Activated naive CD8-positive, alpha-beta T cell treated with anti-CD3 and anti-CD28 coated beads, Interleukin-2, amount 50 U/mL, for 24 hours (primary cell): ENCODE data around the gene CCL24.
"Not testable (repeated sequence)": the region's sequence is repeated elsewhere in the genome, so short reads cannot be mapped to it uniquely, and the experiment has no call there.

Experiments used
- ATAC-seq: fragments of 150-1000 bp; cut with Tn5 transposase; one replicate; pipeline ENCODE4 v1.10.0; 2021
- DNase-seq: peaks from one replicate; pipeline ENCODE4 v3.0.0; 2021
- H3K27ac Mint-ChIP-seq: one replicate; pipeline ENCODE4 v1.8.0; 2021; ENCODE audit warnings: mild to moderate bottlenecking, mixed read lengths
- H3K27me3 Mint-ChIP-seq: one replicate; pipeline ENCODE4 v1.8.0; 2021; ENCODE audit warnings: mixed read lengths
- H3K36me3 Mint-ChIP-seq: one replicate; pipeline ENCODE4 v1.8.0; 2021; ENCODE audit warnings: low read depth, mixed read lengths
- H3K4me1 Mint-ChIP-seq: one replicate; pipeline ENCODE4 v1.8.0; 2021; ENCODE audit warnings: mixed read lengths
- H3K4me3 Mint-ChIP-seq: one replicate; pipeline ENCODE4 v1.8.0; 2021; ENCODE audit warnings: mild to moderate bottlenecking, moderate library complexity, mixed read lengths
- H3K9me3 Mint-ChIP-seq: one replicate; pipeline ENCODE4 v1.8.0; 2021; ENCODE audit warnings: mixed read lengths

The CCL24 gene, protein sequence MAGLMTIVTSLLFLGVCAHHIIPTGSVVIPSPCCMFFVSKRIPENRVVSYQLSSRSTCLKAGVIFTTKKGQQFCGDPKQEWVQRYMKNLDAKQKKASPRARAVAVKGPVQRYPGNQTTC

DNA sequence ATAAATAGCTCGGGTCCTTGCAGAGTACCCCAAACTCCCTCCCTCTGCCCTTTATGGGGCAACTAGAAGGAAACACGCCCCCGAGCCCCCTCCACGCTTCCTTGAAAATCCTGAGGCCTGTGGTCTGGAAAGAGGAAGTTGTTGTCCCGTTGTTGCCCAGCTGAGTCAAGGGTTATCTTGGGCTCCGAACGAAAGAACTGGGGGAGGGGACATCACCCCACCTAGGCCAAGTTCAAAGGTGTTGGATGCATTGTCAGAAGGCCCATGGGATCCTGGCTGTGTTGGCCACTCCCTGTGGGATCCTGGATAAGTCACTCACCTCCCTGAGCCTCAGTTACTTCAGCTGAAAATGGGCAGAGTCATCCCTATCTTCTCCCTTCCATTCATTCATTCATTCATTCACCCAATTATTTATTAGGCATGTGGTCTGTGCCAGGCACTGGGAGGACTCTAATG is at the start of gene CCL24:
CCL24 (minus strand) TSS at position 26 of the 456 bp plus-strand sequence. CDS start 91 bp downstream, outside the sequence.
- no peak within 1 kb of the TSS for H3K4me3 Mint-ChIP-seq
- H3K4me1 Mint-ChIP-seq, result peaks cover 2% of the 10 kb centered on the region
- H3K27ac Mint-ChIP-seq, result no peak within 1 kb of the TSS
- DNase-seq, result no peak
- no peaks in the 10 kb centered on the region for H3K36me3 Mint-ChIP-seq
- peaks cover 8% of the 10 kb centered on the region for H3K27me3 Mint-ChIP-seq
- no peaks in the 10 kb centered on the region for H3K9me3 Mint-ChIP-seq
- no peak for ATAC-seq

DNA sequence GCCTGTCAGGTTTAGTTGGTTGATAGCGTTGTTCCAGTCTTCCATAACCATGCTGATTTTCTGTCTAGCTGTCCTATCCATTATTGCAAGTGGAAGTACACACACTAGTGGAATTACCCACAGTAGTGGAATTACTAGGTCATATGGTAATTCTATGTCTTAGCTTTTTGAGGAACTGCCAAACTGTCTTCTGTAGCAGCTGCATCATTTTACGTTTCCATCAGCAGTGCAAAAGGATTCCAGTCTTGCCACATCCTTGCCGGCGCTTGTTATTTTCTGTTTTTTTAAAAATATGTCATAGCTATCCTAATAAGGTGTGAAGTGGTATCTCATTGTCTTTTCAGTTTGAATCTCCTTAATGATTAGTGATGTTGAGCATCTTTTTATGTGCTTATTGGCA is 48.0 kb upstream of the CCL24 start:
- H3K9me3 Mint-ChIP-seq, result peaks cover 4% of the 10 kb centered on the region
- no peak for ATAC-seq
- no peak overlapping the region for H3K27ac Mint-ChIP-seq
- H3K4me1 Mint-ChIP-seq, result peaks cover 5% of the 10 kb centered on the region
- DNase-seq, result no peak
- H3K27me3 Mint-ChIP-seq, result peaks cover 24% of the 10 kb centered on the region
- H3K36me3 Mint-ChIP-seq, result no peaks in the 10 kb centered on the region
- no peak overlapping the region for H3K4me3 Mint-ChIP-seq

DNA sequence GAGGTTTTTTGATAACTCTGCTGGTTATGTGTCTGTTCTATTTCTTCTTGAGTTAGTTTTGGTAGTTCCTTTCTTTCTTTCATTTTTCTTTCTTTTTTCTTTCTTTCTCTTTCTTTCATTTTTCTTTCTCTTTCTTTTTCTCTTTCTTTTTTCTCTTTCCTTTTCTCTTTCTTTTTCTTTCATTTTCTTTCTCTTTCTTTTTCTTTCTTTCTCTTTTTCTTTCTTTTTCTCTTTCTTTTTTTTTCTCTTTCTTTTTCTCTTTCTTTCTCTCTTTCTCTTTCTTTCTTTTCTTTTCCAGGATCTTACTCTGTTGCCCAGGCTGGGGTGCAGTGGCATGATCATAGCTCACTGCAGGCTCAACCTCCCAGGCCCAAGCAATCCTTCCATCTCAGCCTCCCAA is 44.8 kb upstream of the CCL24 start:
- ATAC-seq, result no peak
- H3K9me3 Mint-ChIP-seq, result peaks cover 4% of the 10 kb centered on the region
- no peak for DNase-seq
- no peak overlapping the region for H3K27ac Mint-ChIP-seq
- H3K36me3 Mint-ChIP-seq, result no peaks in the 10 kb centered on the region
- peaks cover 8% of the 10 kb centered on the region for H3K27me3 Mint-ChIP-seq
- H3K4me3 Mint-ChIP-seq, result no peak overlapping the region
- H3K4me1 Mint-ChIP-seq, result no peaks in the 10 kb centered on the region

DNA sequence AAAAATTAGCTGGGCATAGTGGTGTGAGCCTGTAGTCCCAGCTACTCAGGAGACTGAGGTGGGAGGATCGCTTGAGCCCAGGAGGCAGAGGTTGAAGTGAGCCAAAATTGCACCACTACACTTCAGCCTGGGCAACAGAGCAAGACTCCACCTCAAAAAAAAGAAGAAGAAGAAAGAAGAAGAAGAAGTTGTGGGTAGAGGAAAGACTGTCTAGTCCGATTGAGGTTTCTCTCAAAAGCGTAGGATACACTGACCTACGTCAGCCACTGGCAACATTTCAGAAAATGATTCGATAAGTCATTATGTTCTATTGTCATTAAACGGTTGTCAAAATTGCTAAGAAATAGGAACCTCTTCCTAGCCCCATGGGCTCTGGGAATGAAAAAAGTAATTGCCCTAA is 42.9 kb upstream of the CCL24 start:
- peaks cover 7% of the 10 kb centered on the region for H3K27me3 Mint-ChIP-seq
- H3K9me3 Mint-ChIP-seq, result peaks cover 4% of the 10 kb centered on the region
- no peaks in the 10 kb centered on the region for H3K4me1 Mint-ChIP-seq
- H3K4me3 Mint-ChIP-seq, result no peak overlapping the region
- ATAC-seq (no peak), DNase-seq (no peak)
- no peak overlapping the region for H3K27ac Mint-ChIP-seq
- H3K36me3 Mint-ChIP-seq, result no peaks in the 10 kb centered on the region

DNA sequence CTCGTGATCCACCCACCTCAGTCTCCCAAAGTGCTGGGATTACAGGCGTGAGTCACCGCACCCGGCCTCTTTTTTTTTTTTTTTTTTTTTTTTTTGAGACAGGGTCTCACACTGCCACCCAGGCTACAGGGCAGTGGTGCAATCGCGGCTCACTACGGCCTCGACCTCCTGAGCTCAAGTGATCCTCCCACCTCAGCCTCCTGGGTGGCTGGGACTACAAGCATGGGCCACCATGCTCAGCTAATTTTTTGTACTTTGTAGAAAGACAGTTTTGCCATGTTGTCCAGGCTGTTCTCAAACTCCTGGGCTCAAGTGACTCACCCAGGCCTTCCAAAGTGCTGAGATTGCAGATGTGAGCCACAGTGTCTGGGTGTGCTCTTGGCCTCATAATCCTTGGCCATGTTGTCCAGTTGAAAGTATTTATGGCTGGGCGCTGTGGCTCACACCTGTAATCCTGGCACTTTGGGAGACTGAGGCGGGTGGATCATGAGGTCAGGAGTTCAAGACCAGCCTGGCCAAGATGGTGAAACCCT is 41.3 kb upstream of the CCL24 start:
- H3K27me3 Mint-ChIP-seq, H3K9me3 Mint-ChIP-seq, ATAC-seq, H3K4me1 Mint-ChIP-seq, H3K4me3 Mint-ChIP-seq, H3K36me3 Mint-ChIP-seq, H3K27ac Mint-ChIP-seq, DNase-seq: not testable (repeated sequence)

DNA sequence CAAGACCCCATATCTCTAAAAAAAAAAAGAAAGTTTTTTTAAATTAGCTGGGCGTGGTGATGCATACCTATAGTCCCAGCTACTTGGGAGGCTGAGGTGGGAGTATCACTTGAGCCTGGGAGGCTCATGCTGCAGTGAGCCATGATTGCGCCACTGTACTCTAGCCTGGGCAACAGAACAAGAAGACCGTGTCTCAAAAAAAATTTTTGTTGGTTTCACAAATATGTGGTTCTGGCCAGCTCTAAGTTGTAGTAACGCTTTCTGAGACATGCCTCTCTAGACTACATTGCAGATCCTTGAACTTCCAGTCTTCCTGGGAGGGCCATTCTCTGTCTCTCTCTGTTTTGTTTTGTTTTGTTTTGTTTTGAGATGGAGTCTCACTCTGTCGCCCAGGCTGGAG is 40.6 kb upstream of the CCL24 start:
- ATAC-seq, result no peak
- Mint-ChIP-seq H3K27me3 (peaks cover 7% of the 10 kb centered on the region), H3K36me3 (no peaks in the 10 kb centered on the region), H3K4me1 (no peaks in the 10 kb centered on the region), H3K4me3 (no peak overlapping the region), H3K27ac (no peak overlapping the region), H3K9me3 (peaks cover 4% of the 10 kb centered on the region)
- DNase-seq, result no peak

DNA sequence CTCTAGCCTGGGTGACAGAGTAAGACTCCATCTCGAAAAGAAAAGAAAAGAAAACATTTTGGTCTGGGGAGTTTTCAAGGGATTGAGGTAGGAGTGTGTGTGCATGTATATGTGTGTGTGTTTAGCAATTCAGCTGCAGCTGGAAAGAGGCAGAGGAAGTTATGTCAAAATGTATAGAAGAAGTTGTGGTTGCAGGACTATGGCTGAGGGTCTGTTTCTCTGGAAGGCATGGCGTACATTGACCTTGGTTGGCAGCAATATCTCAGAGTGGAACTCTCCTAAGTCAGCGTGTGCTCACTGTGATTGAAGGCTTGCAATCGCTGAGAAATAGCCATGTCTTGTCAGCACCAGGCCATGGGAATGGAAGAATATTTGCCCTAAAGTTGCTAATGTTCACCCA is 36.6 kb upstream of the CCL24 start:
- DNase-seq, result no peak
- no peaks in the 10 kb centered on the region for H3K4me1 Mint-ChIP-seq
- no peak overlapping the region for H3K27ac Mint-ChIP-seq
- H3K27me3 Mint-ChIP-seq, result peaks cover 5% of the 10 kb centered on the region
- H3K4me3 Mint-ChIP-seq, result no peak overlapping the region
- H3K9me3 Mint-ChIP-seq, result no peaks in the 10 kb centered on the region
- no peak for ATAC-seq
- no peaks in the 10 kb centered on the region for H3K36me3 Mint-ChIP-seq

DNA sequence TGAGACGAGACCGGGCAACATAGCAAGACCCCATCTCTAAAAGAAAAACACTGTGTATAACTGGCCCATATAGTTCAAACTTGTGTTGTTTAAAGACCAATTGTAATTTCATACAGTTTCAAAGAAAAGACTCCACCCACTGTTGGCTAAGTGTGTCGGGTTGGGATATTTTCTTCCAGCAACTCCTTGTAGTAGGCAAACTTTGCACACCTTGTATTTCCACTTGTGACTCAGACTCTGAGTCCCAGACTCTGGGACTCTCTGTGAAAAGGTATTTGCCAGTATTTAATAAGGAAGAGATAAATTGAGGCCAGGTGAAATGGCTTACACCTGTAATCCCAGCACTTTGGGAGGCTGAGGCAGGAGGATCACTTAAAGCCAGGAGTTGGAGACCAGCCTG is 36.0 kb upstream of the CCL24 start:
- peaks cover 5% of the 10 kb centered on the region for H3K27me3 Mint-ChIP-seq

DNA sequence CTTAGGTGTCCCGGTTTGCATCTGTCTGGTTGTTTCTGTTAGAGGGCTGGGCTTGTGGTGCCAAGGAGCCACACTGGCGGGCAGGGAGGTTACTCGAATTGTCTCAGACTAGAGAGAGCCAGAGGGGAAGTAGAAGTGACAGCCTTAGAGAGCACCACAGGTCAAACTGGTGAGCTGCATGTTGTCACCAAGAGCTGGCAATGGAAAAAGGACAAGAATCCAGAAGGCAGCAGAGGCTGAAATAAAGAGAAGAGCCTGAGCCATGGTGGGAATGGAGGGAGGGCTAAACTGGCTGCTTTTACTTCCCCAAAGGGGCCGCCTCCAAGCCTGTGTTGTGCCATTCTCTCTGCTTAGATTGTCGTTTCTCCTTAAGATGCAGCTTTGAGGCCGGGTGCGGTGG is 34.1 kb upstream of the CCL24 start:
- H3K4me3 Mint-ChIP-seq, result no peak overlapping the region
- H3K9me3 Mint-ChIP-seq, result no peaks in the 10 kb centered on the region
- no peak for DNase-seq
- peaks cover 7% of the 10 kb centered on the region for H3K4me1 Mint-ChIP-seq
- ATAC-seq, result no peak
- H3K27ac Mint-ChIP-seq, result no peak overlapping the region
- peaks cover 3% of the 10 kb centered on the region for H3K27me3 Mint-ChIP-seq
- H3K36me3 Mint-ChIP-seq, result no peaks in the 10 kb centered on the region

More for the DNA sequence above, 36.0 kb upstream of the CCL24 start:
- no peak for DNase-seq
- Mint-ChIP-seq H3K27ac (no peak overlapping the region), H3K4me1 (no peaks in the 10 kb centered on the region), H3K4me3 (no peak overlapping the region), H3K36me3 (no peaks in the 10 kb centered on the region), H3K9me3 (no peaks in the 10 kb centered on the region)
- ATAC-seq, result no peak

DNA sequence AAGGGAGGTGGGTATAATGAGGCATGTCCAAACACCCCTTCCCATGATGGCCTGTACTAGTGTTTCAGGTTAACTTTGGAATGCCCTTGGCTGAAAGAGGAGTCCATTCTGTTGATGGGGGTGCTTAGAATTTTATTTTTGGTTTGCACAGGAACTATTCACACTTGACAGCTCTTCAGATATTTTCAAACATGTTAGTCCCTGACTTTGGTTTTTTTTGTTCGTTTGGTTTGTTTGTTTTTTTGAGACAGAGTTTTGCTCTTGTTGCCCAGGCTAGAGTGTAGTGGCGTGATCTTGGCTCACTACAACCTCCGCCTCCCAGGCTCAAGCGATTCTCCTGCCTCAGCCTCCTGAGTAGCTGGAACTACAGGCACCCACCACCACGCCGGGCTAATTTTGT is 31.5 kb upstream of the CCL24 start:
- H3K27ac Mint-ChIP-seq, H3K9me3 Mint-ChIP-seq, ATAC-seq, DNase-seq, H3K27me3 Mint-ChIP-seq, H3K4me3 Mint-ChIP-seq, H3K36me3 Mint-ChIP-seq: not testable (repeated sequence)
- peaks cover 11% of the 10 kb centered on the region for H3K4me1 Mint-ChIP-seq

DNA sequence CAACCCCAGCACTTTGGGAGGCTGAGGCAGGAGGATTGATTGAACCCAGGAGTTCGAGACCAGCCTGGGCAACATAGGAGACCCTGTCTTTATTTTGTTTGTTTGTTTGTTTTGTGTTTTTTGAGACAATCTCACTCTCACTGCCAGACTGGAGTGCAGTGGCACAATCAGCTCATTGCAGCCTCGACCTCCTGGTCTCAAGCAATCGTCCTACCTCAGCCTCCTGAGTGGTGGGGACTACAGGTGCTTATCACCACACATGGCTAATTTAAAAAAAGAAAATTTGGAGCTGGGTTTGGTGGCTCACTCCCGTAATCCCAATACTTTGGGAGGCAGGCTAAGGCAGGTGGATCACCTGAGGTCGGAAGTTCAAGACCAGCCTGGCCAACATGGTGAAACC is 30.6 kb upstream of the CCL24 start:
- Mint-ChIP-seq H3K27ac (no peak overlapping the region), H3K27me3 (peaks cover 3% of the 10 kb centered on the region), H3K4me3 (no peak overlapping the region), H3K4me1 (peaks cover 11% of the 10 kb centered on the region), H3K36me3 (no peaks in the 10 kb centered on the region), H3K9me3 (no peaks in the 10 kb centered on the region)
- DNase-seq (no peak), ATAC-seq (no peak)

DNA sequence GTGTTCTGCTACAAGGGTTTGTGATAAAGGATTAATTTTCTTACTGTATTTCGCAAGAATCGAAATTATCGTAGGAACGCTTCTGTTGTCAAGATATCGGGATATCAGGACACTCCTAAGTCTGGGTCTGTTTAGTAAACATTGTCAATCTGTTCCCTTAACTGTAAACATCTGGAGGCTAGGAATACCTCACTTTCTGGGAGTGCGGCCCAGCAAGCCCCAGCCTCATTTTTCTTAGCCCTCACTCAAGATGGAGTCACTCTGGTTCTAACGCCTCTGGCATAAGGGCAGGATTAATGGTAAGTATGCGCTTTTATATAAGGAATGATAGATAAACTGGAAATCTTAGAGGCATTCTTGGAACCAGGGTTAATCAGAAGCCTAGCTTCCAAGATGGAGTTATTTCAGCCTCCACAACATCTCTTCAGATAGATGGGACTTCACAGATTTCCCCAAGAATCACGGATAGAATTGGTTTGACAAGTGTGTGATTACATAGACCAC is 30.1 kb upstream of the CCL24 start:
- Mint-ChIP-seq H3K27ac (no peak overlapping the region), H3K9me3 (no peaks in the 10 kb centered on the region), H3K27me3 (peaks cover 3% of the 10 kb centered on the region), H3K4me3 (no peak overlapping the region), H3K36me3 (no peaks in the 10 kb centered on the region), H3K4me1 (peaks cover 11% of the 10 kb centered on the region)
- DNase-seq, result no peak
- no peak for ATAC-seq

DNA sequence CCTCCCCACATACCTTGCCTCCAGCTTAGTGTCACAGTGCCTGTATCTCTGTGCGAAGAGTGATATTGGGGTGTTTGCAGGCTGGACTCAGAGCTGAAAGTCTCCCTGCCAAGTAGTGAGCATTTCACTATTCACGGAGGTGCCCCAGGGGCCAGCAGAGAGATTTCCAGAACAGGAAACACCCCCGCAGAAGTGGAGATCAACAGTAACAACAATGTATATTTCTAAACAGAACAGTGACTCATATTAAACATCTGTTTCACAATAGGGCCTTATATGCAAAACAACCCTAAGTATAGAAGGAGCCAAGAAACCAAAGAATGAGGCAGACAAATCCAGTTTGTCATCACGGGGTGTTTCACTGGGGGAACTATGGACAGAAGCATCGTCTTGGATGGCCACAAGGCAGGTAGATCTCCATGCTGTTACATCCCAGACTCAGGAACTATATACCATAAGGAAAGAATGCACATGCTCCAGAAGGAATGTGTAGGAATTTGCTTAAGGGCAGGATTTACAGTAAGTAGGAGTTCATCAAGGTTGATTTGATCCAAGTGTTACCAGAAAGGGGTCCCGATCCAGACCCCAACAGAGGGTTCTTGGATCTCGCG is 29.3 kb upstream of the CCL24 start:
- peak overlapping the region; percentile 50 for H3K27ac Mint-ChIP-seq
- peaks cover 3% of the 10 kb centered on the region for H3K27me3 Mint-ChIP-seq
- no peaks in the 10 kb centered on the region for H3K36me3 Mint-ChIP-seq
- DNase-seq, result peak; percentile 25
- peak; percentile 88 for ATAC-seq
- H3K9me3 Mint-ChIP-seq, result no peaks in the 10 kb centered on the region
- no peak overlapping the region for H3K4me3 Mint-ChIP-seq
- H3K4me1 Mint-ChIP-seq, result peaks cover 11% of the 10 kb centered on the region

DNA sequence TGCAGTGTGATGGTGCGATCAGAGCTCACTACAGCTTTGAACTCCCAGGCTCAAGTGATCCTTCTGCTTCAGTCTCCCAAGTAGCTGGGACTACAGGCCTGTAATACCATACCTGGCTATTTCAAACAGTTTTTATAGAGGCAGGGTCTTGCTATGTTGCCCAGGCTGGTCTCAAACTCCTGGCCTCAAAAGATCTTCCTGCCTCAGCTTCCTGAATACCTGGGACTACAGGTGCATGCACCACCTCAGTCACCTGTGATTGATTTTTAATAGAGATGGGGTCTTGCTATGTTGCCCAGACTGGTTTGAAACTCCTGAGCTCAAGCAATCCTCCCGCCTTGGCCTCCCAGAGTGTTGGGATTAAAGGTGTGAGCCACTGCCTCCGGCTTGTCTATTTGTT is 26.4 kb upstream of the CCL24 start:
- H3K36me3 Mint-ChIP-seq, result no peaks in the 10 kb centered on the region
- peaks cover 11% of the 10 kb centered on the region for H3K4me1 Mint-ChIP-seq
- ATAC-seq (no peak), DNase-seq (no peak)
- no peak overlapping the region for H3K27ac Mint-ChIP-seq
- H3K9me3 Mint-ChIP-seq, result no peaks in the 10 kb centered on the region
- H3K4me3 Mint-ChIP-seq, result no peak overlapping the region
- H3K27me3 Mint-ChIP-seq, result no peaks in the 10 kb centered on the region

DNA sequence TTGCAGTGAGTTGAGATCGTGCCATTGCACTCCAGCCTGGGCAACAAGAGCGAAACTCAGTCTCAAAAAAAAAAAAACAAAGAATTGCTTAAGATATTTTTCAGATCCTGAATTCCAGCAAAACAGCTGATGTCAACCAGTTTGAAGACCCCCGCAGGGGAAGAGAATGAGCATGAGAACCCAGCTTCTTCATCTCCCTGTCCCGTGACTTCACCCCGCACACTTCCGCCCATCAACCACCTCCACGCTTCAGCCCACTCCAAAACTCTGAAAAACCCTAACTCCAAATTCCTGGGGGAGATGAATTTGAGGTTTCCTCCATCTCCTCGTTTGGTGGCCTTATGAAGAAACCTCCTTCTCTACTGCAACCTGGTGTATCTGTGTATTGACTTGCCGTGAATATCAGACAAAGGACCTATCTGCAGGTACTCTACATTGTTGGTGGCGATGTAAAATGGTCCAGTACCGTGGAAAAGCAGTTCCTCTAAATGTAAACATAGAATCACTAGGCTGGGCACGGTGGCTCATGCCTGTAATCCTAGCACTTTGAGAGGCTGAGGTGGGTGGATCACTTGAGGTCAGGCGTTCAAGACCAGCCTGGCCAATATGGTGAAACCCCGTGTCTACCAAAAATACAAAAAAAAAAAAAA is 24.8 kb upstream of the CCL24 start:
- not testable (repeated sequence) for H3K36me3 Mint-ChIP-seq, DNase-seq, H3K9me3 Mint-ChIP-seq, ATAC-seq, H3K27ac Mint-ChIP-seq, H3K27me3 Mint-ChIP-seq, H3K4me3 Mint-ChIP-seq
- peaks cover 11% of the 10 kb centered on the region for H3K4me1 Mint-ChIP-seq
